WTC11 (cell line): ENCODE data around the gene CISTR. TPM values are rescaled to one million over a fixed set of nuclear protein-coding genes. Genes with fewer than 3 reads are reported as not detected.

Experiments used
- ATAC-seq: fragments of 200-7000 bp; cut with Tn5 transposase; 2 replicates; pipeline ENCODE4 v1.10.0; 2021; ENCODE audit warnings: mild to moderate bottlenecking, moderate library complexity
- CTCF ChIA-PET: fragments of 300-600 bp; sonication (Branson Sonifier 250); formaldehyde crosslinking; loops from one replicate; lab custom pipeline; 2021; ENCODE audit warnings: antibody characterized with exemption; lab: Charles Lee
- POLR2A ChIA-PET: fragments of 350-600 bp; sonication (Branson Sonifier 250); formaldehyde crosslinking; loops from one replicate; lab custom pipeline; 2021; ENCODE audit warnings: antibody characterized with exemption; lab: Charles Lee
- DNase-seq: peaks from one replicate; pipeline ENCODE4 v3.0.0; 2021; ENCODE audit warnings: low spot score
- H3K27ac Mint-ChIP-seq: 2 replicates; pipeline ENCODE4 v1.8.0; 2021; ENCODE audit warnings: mixed read lengths
- H3K27me3 Mint-ChIP-seq: 2 replicates; pipeline ENCODE4 v1.8.0; 2021; ENCODE audit warnings: low read depth, mild to moderate bottlenecking, moderate library complexity, mixed read lengths
- H3K36me3 Mint-ChIP-seq: 2 replicates; pipeline ENCODE4 v1.8.0; 2021; ENCODE audit warnings: mixed read lengths
- H3K4me1 Mint-ChIP-seq: 2 replicates; pipeline ENCODE4 v1.8.0; 2022; ENCODE audit warnings: mixed read lengths
- H3K4me3 Mint-ChIP-seq: 2 replicates; pipeline ENCODE4 v1.8.0; 2021; ENCODE audit warnings: mild to moderate bottlenecking, moderate library complexity, mixed read lengths
- H3K9me3 Mint-ChIP-seq: 2 replicates; pipeline ENCODE4 v1.8.0; 2021; ENCODE audit warnings: mixed read lengths
- CBFB ChIP-seq: sonication (generic); formaldehyde crosslinking; IDR thresholded peaks from 2 replicates; pipeline ENCODE4 v1.8.1; 2022; ENCODE audit warnings: mild to moderate bottlenecking, low read depth, missing genetic modification reagents
- CTCF ChIP-seq: fragments of 200-600 bp; IDR thresholded peaks from 2 replicates; pipeline ENCODE4 v1.8.0; 2022; ENCODE audit warnings: antibody characterized with exemption
- FOXJ3 ChIP-seq: sonication (generic); formaldehyde crosslinking; IDR thresholded peaks from 2 replicates; pipeline ENCODE4 v1.9.0; 2021; ENCODE audit warnings: missing genetic modification reagents, mild to moderate bottlenecking, borderline replicate concordance
- KAT7 ChIP-seq: sonication (generic); formaldehyde crosslinking; IDR thresholded peaks from 2 replicates; pipeline ENCODE4 v1.8.1; 2023; ENCODE audit warnings: missing genetic modification reagents, mild to moderate bottlenecking, borderline replicate concordance
- NFE2L1 ChIP-seq: sonication (generic); formaldehyde crosslinking; IDR thresholded peaks from 2 replicates; pipeline ENCODE4 v1.8.1; 2023; ENCODE audit warnings: missing genetic modification reagents
- NFYB ChIP-seq: sonication (generic); formaldehyde crosslinking; conservative IDR thresholded peaks from 2 replicates; pipeline ENCODE4 v1.8.0; 2022; ENCODE audit warnings: low read depth, missing genetic modification reagents
- RELA ChIP-seq: sonication (generic); formaldehyde crosslinking; IDR thresholded peaks from 2 replicates; pipeline ENCODE4 v1.8.1; 2022; ENCODE audit warnings: missing genetic modification reagents, mild to moderate bottlenecking, borderline replicate concordance
- ZNF425 ChIP-seq: fragments of 250-450 bp; sonication (Bioruptor Pico); conservative IDR thresholded peaks from 2 replicates; pipeline ENCODE4 v1.9.0; 2021; ENCODE audit warnings: mild to moderate bottlenecking
- ZSCAN18 ChIP-seq: fragments of 250-450 bp; sonication (Bioruptor Pico); IDR thresholded peaks from 2 replicates; pipeline ENCODE4 v2.1.2; 2022; ENCODE audit warnings: mild to moderate bottlenecking, moderate library complexity
- total RNA-seq: library from RNA; stranded (reverse); gene quantifications from 3 replicates; pipeline ENCODE4 v1.2.3, GENCODE V29; 2021
- TF ChIP-seq, protein P1 (sequence below): sonication (generic); formaldehyde crosslinking; IDR thresholded peaks from 2 replicates; pipeline ENCODE4 v1.8.1; 2023; ENCODE audit warnings: mild to moderate bottlenecking, moderate library complexity, missing genetic modification reagents
- TF ChIP-seq, protein P2 (sequence below): sonication (generic); formaldehyde crosslinking; IDR thresholded peaks from 2 replicates; pipeline ENCODE4 v1.8.0; 2022; ENCODE audit warnings: mild to moderate bottlenecking, missing genetic modification reagents
- TF ChIP-seq, protein P3 (sequence below): sonication (generic); formaldehyde crosslinking; IDR thresholded peaks from 2 replicates; pipeline ENCODE4 v1.8.1; 2022; ENCODE audit warnings: low read depth, missing genetic modification reagents, borderline replicate concordance
- TF ChIP-seq, protein P4 (sequence below): sonication (generic); formaldehyde crosslinking; IDR thresholded peaks from 2 replicates; pipeline ENCODE4 v1.8.1; 2023; ENCODE audit warnings: mild to moderate bottlenecking, missing genetic modification reagents, borderline replicate concordance
- TF ChIP-seq, protein P5 (sequence below): fragments of 250-450 bp; sonication (Bioruptor Pico); IDR thresholded peaks from 2 replicates; pipeline ENCODE4 v1.9.0; 2021; ENCODE audit warnings: mild to moderate bottlenecking
- TF ChIP-seq, protein P6 (sequence below): sonication (generic); formaldehyde crosslinking; conservative IDR thresholded peaks from 2 replicates; pipeline ENCODE4 v1.8.1; 2022; ENCODE audit warnings: mild to moderate bottlenecking, missing genetic modification reagents

Gene CISTR
- total RNA-seq, 1 experiment from 2014 or later: 0.81 TPM

DNA sequence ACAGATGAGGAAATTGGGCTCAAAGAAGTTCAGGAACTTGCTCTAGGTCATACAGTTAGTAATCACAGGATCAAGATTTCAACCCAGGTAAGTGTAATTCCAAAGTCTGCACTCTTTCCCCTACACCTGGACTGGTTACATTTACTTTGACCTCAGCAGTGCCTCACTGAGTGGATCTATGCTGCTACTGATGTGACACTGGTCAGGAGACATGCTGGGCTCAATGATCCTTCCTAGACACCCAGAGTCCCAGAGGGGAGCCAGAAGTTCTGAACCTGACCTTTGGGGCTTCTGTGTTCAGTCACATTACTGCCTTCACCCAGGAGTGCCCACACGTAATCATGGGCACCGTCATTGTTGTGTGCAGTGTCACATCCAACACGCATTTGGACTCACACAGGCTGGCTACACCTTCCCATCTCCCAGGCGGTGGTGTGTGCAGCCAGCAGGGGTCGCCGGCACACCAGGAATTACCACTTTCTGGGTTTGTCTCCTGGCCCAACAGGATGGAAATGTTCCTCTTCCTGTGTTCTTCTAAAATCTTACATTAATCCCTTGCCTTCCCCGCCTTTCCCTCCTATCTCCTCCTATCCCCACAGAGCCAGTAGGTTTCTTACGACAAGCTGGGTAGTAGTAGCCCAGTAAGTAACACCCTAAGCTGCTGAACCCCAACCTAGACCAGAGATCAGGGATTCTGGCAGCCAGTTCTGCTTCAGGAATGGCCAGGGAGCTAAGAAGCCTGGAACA is 50.1 kb downstream of the CISTR start:
- ChIA-PET CTCF (interaction anchor here (0.5 to 5.0 kb wide), 32 partner anchors 8 to 698 kb away, joined by 3 to 327 read pairs (median 4); partner anchors contain the start of genes ATP5MC2, CALCOCO1, CISTR and HOXC13), POLR2A (interaction anchor here (0.9 to 1.4 kb wide), 3 partner anchors 42 to 55 kb away, joined by 3 to 4 read pairs (median 4); no protein-coding TSS in a partner anchor)
- Mint-ChIP-seq H3K4me1 (peaks cover 21% of the 10 kb centered on the region), H3K36me3 (no peaks in the 10 kb centered on the region), H3K27ac (no peak overlapping the region), H3K9me3 (no peaks in the 10 kb centered on the region), H3K27me3 (peaks cover 60% of the 10 kb centered on the region), H3K4me3 (no peak overlapping the region)
- peak; percentile 90 for DNase-seq
- TF ChIP-seq CTCF (peak; percentile 77), ZSCAN18 (no peak), ZNF425 (CRISPR knock-in tag) (no peak), RELA (no peak)
- TF ChIP-seq, protein P1, sequence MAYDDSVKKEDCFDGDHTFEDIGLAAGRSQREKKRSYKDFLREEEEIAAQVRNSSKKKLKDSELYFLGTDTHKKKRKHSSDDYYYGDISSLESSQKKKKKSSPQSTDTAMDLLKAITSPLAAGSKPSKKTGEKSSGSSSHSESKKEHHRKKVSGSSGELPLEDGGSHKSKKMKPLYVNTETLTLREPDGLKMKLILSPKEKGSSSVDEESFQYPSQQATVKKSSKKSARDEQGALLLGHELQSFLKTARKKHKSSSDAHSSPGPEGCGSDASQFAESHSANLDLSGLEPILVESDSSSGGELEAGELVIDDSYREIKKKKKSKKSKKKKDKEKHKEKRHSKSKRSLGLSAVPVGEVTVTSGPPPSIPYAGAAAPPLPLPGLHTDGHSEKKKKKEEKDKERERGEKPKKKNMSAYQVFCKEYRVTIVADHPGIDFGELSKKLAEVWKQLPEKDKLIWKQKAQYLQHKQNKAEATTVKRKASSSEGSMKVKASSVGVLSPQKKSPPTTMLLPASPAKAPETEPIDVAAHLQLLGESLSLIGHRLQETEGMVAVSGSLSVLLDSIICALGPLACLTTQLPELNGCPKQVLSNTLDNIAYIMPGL (CRISPR knock-in tag): 0 out of 2 replicates have a peak, but pooled peaks have one; percentile 27
- TF ChIP-seq, protein P2, sequence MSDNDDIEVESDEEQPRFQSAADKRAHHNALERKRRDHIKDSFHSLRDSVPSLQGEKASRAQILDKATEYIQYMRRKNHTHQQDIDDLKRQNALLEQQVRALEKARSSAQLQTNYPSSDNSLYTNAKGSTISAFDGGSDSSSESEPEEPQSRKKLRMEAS (CRISPR knock-in tag): peak; percentile 38; the same call in 1 of the 2 replicates
- TF ChIP-seq, protein P3, sequence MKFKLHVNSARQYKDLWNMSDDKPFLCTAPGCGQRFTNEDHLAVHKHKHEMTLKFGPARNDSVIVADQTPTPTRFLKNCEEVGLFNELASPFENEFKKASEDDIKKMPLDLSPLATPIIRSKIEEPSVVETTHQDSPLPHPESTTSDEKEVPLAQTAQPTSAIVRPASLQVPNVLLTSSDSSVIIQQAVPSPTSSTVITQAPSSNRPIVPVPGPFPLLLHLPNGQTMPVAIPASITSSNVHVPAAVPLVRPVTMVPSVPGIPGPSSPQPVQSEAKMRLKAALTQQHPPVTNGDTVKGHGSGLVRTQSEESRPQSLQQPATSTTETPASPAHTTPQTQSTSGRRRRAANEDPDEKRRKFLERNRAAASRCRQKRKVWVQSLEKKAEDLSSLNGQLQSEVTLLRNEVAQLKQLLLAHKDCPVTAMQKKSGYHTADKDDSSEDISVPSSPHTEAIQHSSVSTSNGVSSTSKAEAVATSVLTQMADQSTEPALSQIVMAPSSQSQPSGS (CRISPR knock-in tag): no peak
- ATAC-seq: peak; percentile 94

DNA sequence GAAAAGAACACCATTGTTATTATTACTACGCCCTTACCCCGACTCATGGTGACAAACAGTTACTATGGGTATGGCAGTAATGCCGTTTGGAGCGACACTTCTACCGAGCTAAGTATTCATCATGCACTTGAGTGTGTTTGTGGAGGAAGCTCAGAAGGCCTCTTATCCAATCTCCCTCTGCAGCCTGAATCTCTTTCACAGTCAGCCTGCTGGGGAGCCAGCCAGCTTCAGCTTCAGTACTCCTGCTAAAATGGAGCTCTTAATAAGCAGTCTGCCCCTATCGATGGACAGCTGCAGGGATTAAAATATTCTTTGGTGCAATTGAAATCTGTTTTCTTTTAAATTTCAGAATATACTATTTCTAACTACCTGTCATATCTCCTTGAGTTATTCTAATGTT is 51.2 kb downstream of the CISTR start:
- Mint-ChIP-seq H3K4me1 (peaks cover 25% of the 10 kb centered on the region), H3K9me3 (no peaks in the 10 kb centered on the region), H3K27me3 (peaks cover 59% of the 10 kb centered on the region), H3K27ac (no peak overlapping the region), H3K4me3 (no peak overlapping the region), H3K36me3 (no peaks in the 10 kb centered on the region)
- no peak for DNase-seq
- ChIA-PET POLR2A (interaction anchor here (0.7 kb wide), 1 partner anchor 38 kb away, joined by 3 read pairs; no protein-coding TSS in a partner anchor), CTCF (interaction anchor here (0.6 to 8.4 kb wide), 7 partner anchors 22 to 519 kb away, joined by 3 to 232 read pairs (median 4); partner anchors contain the start of genes ATP5MC2 and CALCOCO1)
- ATAC-seq: no peak
- no peak for TF ChIP-seq NFE2L1
- TF ChIP-seq KAT7 (CRISPR knock-in tag): no peak
- TF ChIP-seq CBFB (CRISPR knock-in tag): no peak
- TF ChIP-seq, protein P2 (CRISPR knock-in tag): no peak
- TF ChIP-seq, protein P4, sequence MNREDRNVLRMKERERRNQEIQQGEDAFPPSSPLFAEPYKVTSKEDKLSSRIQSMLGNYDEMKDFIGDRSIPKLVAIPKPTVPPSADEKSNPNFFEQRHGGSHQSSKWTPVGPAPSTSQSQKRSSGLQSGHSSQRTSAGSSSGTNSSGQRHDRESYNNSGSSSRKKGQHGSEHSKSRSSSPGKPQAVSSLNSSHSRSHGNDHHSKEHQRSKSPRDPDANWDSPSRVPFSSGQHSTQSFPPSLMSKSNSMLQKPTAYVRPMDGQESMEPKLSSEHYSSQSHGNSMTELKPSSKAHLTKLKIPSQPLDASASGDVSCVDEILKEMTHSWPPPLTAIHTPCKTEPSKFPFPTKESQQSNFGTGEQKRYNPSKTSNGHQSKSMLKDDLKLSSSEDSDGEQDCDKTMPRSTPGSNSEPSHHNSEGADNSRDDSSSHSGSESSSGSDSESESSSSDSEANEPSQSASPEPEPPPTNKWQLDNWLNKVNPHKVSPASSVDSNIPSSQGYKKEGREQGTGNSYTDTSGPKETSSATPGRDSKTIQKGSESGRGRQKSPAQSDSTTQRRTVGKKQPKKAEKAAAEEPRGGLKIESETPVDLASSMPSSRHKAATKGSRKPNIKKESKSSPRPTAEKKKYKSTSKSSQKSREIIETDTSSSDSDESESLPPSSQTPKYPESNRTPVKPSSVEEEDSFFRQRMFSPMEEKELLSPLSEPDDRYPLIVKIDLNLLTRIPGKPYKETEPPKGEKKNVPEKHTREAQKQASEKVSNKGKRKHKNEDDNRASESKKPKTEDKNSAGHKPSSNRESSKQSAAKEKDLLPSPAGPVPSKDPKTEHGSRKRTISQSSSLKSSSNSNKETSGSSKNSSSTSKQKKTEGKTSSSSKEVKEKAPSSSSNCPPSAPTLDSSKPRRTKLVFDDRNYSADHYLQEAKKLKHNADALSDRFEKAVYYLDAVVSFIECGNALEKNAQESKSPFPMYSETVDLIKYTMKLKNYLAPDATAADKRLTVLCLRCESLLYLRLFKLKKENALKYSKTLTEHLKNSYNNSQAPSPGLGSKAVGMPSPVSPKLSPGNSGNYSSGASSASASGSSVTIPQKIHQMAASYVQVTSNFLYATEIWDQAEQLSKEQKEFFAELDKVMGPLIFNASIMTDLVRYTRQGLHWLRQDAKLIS (CRISPR knock-in tag): no peak
- TF ChIP-seq, protein P5, sequence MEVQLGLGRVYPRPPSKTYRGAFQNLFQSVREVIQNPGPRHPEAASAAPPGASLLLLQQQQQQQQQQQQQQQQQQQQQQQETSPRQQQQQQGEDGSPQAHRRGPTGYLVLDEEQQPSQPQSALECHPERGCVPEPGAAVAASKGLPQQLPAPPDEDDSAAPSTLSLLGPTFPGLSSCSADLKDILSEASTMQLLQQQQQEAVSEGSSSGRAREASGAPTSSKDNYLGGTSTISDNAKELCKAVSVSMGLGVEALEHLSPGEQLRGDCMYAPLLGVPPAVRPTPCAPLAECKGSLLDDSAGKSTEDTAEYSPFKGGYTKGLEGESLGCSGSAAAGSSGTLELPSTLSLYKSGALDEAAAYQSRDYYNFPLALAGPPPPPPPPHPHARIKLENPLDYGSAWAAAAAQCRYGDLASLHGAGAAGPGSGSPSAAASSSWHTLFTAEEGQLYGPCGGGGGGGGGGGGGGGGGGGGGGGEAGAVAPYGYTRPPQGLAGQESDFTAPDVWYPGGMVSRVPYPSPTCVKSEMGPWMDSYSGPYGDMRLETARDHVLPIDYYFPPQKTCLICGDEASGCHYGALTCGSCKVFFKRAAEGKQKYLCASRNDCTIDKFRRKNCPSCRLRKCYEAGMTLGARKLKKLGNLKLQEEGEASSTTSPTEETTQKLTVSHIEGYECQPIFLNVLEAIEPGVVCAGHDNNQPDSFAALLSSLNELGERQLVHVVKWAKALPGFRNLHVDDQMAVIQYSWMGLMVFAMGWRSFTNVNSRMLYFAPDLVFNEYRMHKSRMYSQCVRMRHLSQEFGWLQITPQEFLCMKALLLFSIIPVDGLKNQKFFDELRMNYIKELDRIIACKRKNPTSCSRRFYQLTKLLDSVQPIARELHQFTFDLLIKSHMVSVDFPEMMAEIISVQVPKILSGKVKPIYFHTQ (CRISPR knock-in tag): no peak
- TF ChIP-seq NFYB: no peak
- TF ChIP-seq, protein P6, sequence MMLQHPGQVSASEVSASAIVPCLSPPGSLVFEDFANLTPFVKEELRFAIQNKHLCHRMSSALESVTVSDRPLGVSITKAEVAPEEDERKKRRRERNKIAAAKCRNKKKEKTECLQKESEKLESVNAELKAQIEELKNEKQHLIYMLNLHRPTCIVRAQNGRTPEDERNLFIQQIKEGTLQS (CRISPR knock-in tag): no peak
- no peak for TF ChIP-seq FOXJ3 (CRISPR knock-in tag)
